ENCODE data around the gene DPM3.

DPM3 gene

GRCh38 chr1:155110381-155110780, 29.9 kb downstream of the DPM3 start:
- Histone ChIP-seq H3K4me1 (ENCODE audit: control insufficient read depth, insufficient read depth, low read length, poor library complexity, severe bottlenecking) (no peaks in the 10 kb centered on the region), H3K27ac (ENCODE audit: insufficient read depth, low read length, poor library complexity, severe bottlenecking) (no peak overlapping the region), H3K36me3 (ENCODE audit: control insufficient read depth, insufficient read depth, low read length) (no peaks in the 10 kb centered on the region), H3K4me3 (ENCODE audit: insufficient read depth, low read depth, low read length, poor library complexity, severe bottlenecking) (no peak overlapping the region), H3K9me3 (ENCODE audit: control insufficient read depth, low read length) (no peaks in the 10 kb centered on the region), H3K27me3 (replicated peaks; ENCODE audit: control insufficient read depth, insufficient read depth, low read length, poor library complexity, severe bottlenecking) (no peaks in the 10 kb centered on the region)
- no peak for DNase-seq

GRCh38 chr1:155108296-155108695, 32.0 kb downstream of the DPM3 start:
- H3K4me1 ChIP-seq (ENCODE audit: control insufficient read depth, insufficient read depth, low read length, poor library complexity, severe bottlenecking): no peaks in the 10 kb centered on the region
- no peak overlapping the region for H3K4me3 ChIP-seq (ENCODE audit: insufficient read depth, low read depth, low read length, poor library complexity, severe bottlenecking)
- H3K27me3 ChIP-seq (replicated peaks; ENCODE audit: control insufficient read depth, insufficient read depth, low read length, poor library complexity, severe bottlenecking): no peaks in the 10 kb centered on the region
- no peak overlapping the region for H3K27ac ChIP-seq (ENCODE audit: insufficient read depth, low read length, poor library complexity, severe bottlenecking)
- no peaks in the 10 kb centered on the region for H3K9me3 ChIP-seq (ENCODE audit: control insufficient read depth, low read length)
- H3K36me3 ChIP-seq (ENCODE audit: control insufficient read depth, insufficient read depth, low read length): no peaks in the 10 kb centered on the region
- no peak for DNase-seq

- DNase-seq: no peak
- H3K4me1 ChIP-seq (ENCODE audit: control insufficient read depth, insufficient read depth, low read length, poor library complexity, severe bottlenecking): no peaks in the 10 kb centered on the region
- H3K4me3 ChIP-seq (ENCODE audit: insufficient read depth, low read depth, low read length, poor library complexity, severe bottlenecking): no peak overlapping the region
- H3K27me3 ChIP-seq (replicated peaks; ENCODE audit: control insufficient read depth, insufficient read depth, low read length, poor library complexity, severe bottlenecking): no peaks in the 10 kb centered on the region
- H3K36me3 ChIP-seq (ENCODE audit: control insufficient read depth, insufficient read depth, low read length): no peaks in the 10 kb centered on the region
- no peak overlapping the region for H3K27ac ChIP-seq (ENCODE audit: insufficient read depth, low read length, poor library complexity, severe bottlenecking)
- H3K9me3 ChIP-seq (ENCODE audit: control insufficient read depth, low read length): no peaks in the 10 kb centered on the region
Measured at GRCh38 chr1:155107309-155108264, 32.7 kb downstream of the DPM3 start.

- no peaks in the 10 kb centered on the region for H3K9me3 ChIP-seq (ENCODE audit: control insufficient read depth, low read length)
- no peak overlapping the region for H3K4me3 ChIP-seq (ENCODE audit: insufficient read depth, low read depth, low read length, poor library complexity, severe bottlenecking)
- H3K4me1 ChIP-seq (ENCODE audit: control insufficient read depth, insufficient read depth, low read length, poor library complexity, severe bottlenecking): no peaks in the 10 kb centered on the region
- H3K36me3 ChIP-seq (ENCODE audit: control insufficient read depth, insufficient read depth, low read length): no peaks in the 10 kb centered on the region
- no peaks in the 10 kb centered on the region for H3K27me3 ChIP-seq (replicated peaks; ENCODE audit: control insufficient read depth, insufficient read depth, low read length, poor library complexity, severe bottlenecking)
- DNase-seq: no peak
- no peak overlapping the region for H3K27ac ChIP-seq (ENCODE audit: insufficient read depth, low read length, poor library complexity, severe bottlenecking)
Measured at GRCh38 chr1:155106862-155107261, 33.5 kb downstream of the DPM3 start.

- H3K4me3 ChIP-seq (ENCODE audit: insufficient read depth, low read depth, low read length, poor library complexity, severe bottlenecking): no peak overlapping the region
- no peaks in the 10 kb centered on the region for H3K4me1 ChIP-seq (ENCODE audit: control insufficient read depth, insufficient read depth, low read length, poor library complexity, severe bottlenecking)
- H3K27ac ChIP-seq (ENCODE audit: insufficient read depth, low read length, poor library complexity, severe bottlenecking): no peak overlapping the region
- no peaks in the 10 kb centered on the region for H3K9me3 ChIP-seq (ENCODE audit: control insufficient read depth, low read length)
- no peak for DNase-seq
- H3K27me3 ChIP-seq (replicated peaks; ENCODE audit: control insufficient read depth, insufficient read depth, low read length, poor library complexity, severe bottlenecking): no peaks in the 10 kb centered on the region
- H3K36me3 ChIP-seq (ENCODE audit: control insufficient read depth, insufficient read depth, low read length): no peaks in the 10 kb centered on the region
Measured at GRCh38 chr1:155105604-155106011, 34.7 kb downstream of the DPM3 start.

- Histone ChIP-seq H3K9me3 (ENCODE audit: control insufficient read depth, low read length) (no peaks in the 10 kb centered on the region), H3K36me3 (ENCODE audit: control insufficient read depth, insufficient read depth, low read length) (no peaks in the 10 kb centered on the region), H3K4me1 (ENCODE audit: control insufficient read depth, insufficient read depth, low read length, poor library complexity, severe bottlenecking) (no peaks in the 10 kb centered on the region), H3K27me3 (replicated peaks; ENCODE audit: control insufficient read depth, insufficient read depth, low read length, poor library complexity, severe bottlenecking) (no peaks in the 10 kb centered on the region), H3K4me3 (ENCODE audit: insufficient read depth, low read depth, low read length, poor library complexity, severe bottlenecking) (no peak overlapping the region), H3K27ac (ENCODE audit: insufficient read depth, low read length, poor library complexity, severe bottlenecking) (no peak overlapping the region)
- no peak for DNase-seq
Measured at GRCh38 chr1:155104605-155105534, 35.5 kb downstream of the DPM3 start.

- H3K27ac ChIP-seq (ENCODE audit: insufficient read depth, low read length, poor library complexity, severe bottlenecking): no peak overlapping the region
- H3K36me3 ChIP-seq (ENCODE audit: control insufficient read depth, insufficient read depth, low read length): no peaks in the 10 kb centered on the region
- no peaks in the 10 kb centered on the region for H3K27me3 ChIP-seq (replicated peaks; ENCODE audit: control insufficient read depth, insufficient read depth, low read length, poor library complexity, severe bottlenecking)
- H3K4me3 ChIP-seq (ENCODE audit: insufficient read depth, low read depth, low read length, poor library complexity, severe bottlenecking): no peak overlapping the region
- H3K4me1 ChIP-seq (ENCODE audit: control insufficient read depth, insufficient read depth, low read length, poor library complexity, severe bottlenecking): no peaks in the 10 kb centered on the region
- no peak for DNase-seq
- no peaks in the 10 kb centered on the region for H3K9me3 ChIP-seq (ENCODE audit: control insufficient read depth, low read length)
Measured at GRCh38 chr1:155103325-155103724, 37.0 kb downstream of the DPM3 start.

- no peaks in the 10 kb centered on the region for H3K4me1 ChIP-seq (ENCODE audit: control insufficient read depth, insufficient read depth, low read length, poor library complexity, severe bottlenecking)
- H3K9me3 ChIP-seq (ENCODE audit: control insufficient read depth, low read length): no peaks in the 10 kb centered on the region
- no peaks in the 10 kb centered on the region for H3K27me3 ChIP-seq (replicated peaks; ENCODE audit: control insufficient read depth, insufficient read depth, low read length, poor library complexity, severe bottlenecking)
- no peak overlapping the region for H3K27ac ChIP-seq (ENCODE audit: insufficient read depth, low read length, poor library complexity, severe bottlenecking)
- no peaks in the 10 kb centered on the region for H3K36me3 ChIP-seq (ENCODE audit: control insufficient read depth, insufficient read depth, low read length)
- DNase-seq: no peak
- no peak overlapping the region for H3K4me3 ChIP-seq (ENCODE audit: insufficient read depth, low read depth, low read length, poor library complexity, severe bottlenecking)
Measured at GRCh38 chr1:155099331-155099730, 41.0 kb downstream of the DPM3 start.

- no peak overlapping the region for H3K4me3 ChIP-seq (ENCODE audit: insufficient read depth, low read depth, low read length, poor library complexity, severe bottlenecking)
- no peak for DNase-seq
- peaks cover 4% of the 10 kb centered on the region for H3K4me1 ChIP-seq (ENCODE audit: control insufficient read depth, insufficient read depth, low read length, poor library complexity, severe bottlenecking)
- H3K27me3 ChIP-seq (replicated peaks; ENCODE audit: control insufficient read depth, insufficient read depth, low read length, poor library complexity, severe bottlenecking): no peaks in the 10 kb centered on the region
- H3K9me3 ChIP-seq (ENCODE audit: control insufficient read depth, low read length): no peaks in the 10 kb centered on the region
- no peaks in the 10 kb centered on the region for H3K36me3 ChIP-seq (ENCODE audit: control insufficient read depth, insufficient read depth, low read length)
- H3K27ac ChIP-seq (ENCODE audit: insufficient read depth, low read length, poor library complexity, severe bottlenecking): no peak overlapping the region
Measured at GRCh38 chr1:155094622-155094948, 45.7 kb downstream of the DPM3 start.
